Measurements from ENCODE around the gene SPTAN1.
"Not testable (repeated sequence)": the region's sequence is repeated elsewhere in the genome, so short reads cannot be mapped to it uniquely, and the experiment has no call there.

The SPTAN1 gene

DNA sequence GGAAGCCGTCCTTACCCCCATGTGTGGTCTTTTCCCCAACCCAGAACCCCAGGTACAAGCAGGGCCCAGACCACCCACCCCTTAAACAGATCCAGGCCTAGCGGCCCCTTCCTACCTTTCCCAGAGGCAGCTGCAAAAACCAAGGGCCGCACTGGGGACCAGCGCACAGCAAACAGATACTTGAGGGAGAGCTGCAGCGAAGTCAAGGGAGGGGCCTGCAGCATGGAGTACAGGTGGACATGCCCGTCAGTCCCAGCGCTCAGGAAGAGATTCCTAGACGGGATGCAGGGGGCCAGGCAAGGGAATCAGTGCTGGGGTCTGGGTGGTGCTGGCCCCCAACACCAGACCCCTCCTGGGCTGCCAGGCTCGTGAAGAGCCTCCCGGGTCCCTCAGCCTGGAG lies 81.7 kb downstream of the SPTAN1 start:
- no peak for DNase-seq

GRCh38 chr9:128634651-128635262 lies 82.4 kb downstream of the SPTAN1 start:
- no peak for DNase-seq

GRCh38 chr9:128635266-128636023 lies 83.1 kb downstream of the SPTAN1 start:
- DNase-seq: no peak

DNA sequence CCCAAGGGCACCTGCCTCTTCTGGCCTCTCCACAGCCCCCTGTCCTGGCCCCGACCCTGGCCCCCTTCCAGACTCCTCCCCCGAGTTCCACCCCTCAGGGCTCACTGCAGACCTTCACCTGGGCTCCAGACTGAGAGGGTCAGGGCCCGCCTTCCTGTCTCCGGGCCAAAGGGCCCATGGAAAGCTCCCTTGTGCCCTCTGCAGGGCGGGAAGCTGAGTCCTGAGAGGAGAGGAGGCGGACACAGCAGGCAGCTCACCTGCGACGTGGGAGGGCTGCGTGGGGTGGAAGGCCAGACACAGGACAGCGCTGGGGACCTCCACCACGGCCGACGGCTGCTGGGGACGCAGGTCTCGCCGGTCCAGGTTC lies 83.6 kb downstream of the SPTAN1 start:
- no peak for DNase-seq

DNA sequence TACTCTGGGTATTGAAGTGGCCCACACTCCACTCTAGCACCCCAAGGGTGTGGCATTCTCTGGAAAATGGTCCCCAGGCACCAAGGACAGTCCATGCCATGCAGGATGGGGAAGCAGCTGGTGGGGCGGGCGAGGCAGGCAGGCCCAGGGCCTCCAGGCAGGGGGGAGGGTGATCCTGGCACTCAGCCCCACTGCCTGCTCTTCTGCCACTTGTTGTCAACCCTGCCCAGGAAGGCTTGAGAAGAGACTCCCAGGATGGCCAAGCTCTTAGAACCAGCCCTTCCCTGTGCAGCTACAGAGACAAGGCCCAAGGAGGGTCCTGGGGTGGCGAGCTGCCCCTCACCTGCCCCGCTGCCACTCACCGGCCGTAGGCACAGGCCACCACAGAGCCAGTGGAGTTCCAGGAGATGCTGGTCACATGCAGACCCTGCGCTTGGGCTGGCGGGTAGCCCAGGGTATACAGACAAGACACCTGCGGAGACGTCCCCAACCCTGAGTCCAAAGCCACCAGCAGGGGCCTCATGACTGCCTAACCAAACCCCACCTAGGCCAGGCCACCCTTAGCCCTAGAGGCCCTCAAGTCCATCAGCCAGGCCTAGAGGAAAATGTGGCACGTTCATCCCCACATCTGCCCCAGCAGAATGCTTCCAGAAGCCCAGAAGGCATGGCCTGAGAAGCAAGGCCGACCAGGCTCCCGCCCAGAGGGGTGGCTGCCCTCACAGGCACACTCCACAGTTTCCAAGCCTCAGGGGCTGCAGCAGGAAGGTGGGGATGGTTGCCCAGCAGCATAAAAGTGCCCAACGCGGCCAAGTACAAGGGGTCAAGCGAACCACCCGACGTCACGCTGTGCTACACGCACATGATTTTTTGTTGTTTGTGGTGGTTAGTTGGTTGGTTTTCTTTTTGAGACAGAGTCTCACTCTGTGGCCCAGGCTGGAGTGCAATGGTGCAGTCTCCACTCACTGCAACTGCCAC lies 84.5 kb downstream of the SPTAN1 start:
- no peak for DNase-seq

- no peak for DNase-seq
These were observed 85.3 kb downstream of the SPTAN1 start for GRCh38 chr9:128637656-128638055.

DNA sequence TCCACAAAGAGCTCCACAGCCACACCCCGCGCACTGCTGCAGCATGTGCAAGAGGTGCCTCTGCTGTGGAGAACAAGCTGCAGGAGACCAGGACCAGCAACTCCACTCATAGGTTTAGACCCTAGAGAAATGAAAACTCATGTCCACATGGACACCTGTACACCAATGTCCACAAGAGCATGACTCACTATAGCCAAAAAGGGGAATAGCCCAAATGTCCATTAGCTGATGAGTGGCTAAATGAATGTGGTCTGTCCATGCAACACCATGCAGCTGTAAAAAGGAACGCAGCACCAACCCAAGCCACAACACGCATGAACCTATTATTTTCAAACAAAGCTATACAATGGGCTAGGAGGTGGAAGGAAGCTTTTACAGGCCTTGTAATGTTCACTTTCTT lies 86.2 kb downstream of the SPTAN1 start:
- DNase-seq: no peak

DNA sequence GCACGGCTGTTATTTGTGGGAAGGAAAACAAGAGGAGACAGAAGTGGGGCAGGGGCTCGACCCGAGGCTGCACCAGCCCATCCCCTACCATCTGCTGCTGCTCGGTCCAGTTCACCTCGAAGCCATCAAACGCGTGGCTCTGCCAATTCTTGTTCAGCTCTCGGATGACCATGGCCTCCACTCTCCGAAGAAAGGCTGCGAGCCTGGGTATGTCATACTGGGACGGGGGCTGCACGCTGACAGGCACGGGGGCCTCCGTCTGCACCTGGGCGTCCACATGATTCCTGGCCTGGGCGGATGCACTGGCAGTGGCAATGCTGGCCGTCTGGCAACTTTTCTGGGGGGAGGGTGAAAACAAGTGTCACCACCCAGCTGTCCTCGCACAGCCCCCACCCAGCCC lies 88.2 kb downstream of the SPTAN1 start:
- no peak for DNase-seq

DNA sequence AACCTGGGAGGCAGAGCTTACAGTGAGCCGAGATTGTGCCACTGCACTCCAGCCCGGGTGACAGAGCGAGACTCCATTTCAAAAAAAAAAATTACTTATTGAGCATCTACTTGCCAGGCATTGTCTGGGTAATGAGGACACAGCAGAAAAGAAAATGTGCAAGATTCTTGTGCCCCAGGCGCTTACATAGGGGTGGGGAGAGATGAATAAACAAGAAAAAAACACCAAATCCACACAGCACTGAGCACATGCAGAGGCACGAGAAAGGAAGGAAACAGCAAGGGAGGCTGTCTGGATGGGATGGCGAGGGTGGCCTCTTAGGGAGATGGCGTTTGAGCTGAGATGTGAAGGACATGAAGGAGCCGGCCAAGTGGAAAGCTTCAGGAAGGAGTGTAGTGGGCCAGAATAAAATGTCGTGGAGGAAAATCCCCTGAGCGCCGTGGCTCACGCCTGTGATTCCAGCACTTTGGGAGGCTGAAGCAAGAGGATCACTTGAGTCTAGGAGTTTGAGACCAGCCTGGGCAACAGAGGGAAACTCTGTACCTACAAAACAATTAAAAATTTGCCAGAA lies 90.4 kb downstream of the SPTAN1 start:
- no peak for DNase-seq

- DNase-seq: no peak
These were observed 91.3 kb downstream of the SPTAN1 start for GRCh38 chr9:128643519-128644300.

DNA sequence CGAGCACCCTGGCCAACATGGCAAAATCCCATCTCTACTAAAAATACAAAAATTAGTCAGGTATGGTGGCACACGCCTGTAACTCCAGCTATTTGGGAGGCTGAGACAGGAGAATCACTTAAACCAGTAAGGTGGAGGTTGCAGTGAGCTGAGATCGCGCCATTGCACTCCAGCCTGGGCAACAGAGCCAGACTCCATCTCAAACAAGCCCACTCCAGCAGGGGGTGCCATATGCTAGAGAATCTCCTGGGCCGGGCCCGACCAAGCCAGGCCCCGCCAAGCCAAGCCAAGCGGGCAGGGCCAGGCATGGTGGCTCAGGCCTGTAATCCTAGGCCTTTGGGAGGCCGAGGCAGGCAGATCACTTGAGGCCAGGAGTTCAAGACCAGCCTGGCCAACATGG lies 95.8 kb downstream of the SPTAN1 start:
- DNase-seq: peak; percentile 74 to 76

DNA sequence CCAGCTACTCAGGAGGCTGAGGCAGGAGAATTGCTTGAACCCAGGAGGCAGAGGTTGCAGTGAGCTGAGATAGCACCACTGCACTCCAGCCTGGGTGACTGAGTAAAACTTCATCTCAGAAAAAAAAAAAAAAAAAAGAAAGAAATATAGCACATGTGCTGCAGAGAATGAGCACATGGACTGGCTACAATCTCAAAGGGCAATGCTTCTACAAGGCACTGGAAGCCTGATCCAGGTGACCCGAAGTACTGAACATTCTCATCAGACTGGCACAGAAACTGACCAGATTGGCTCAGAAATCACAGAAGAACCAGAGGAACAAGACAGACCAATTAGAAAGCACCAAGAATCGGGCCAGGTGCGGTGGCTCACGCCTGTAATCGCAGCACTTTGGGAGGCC lies 99.4 kb downstream of the SPTAN1 start:
- no peak for DNase-seq

DNA sequence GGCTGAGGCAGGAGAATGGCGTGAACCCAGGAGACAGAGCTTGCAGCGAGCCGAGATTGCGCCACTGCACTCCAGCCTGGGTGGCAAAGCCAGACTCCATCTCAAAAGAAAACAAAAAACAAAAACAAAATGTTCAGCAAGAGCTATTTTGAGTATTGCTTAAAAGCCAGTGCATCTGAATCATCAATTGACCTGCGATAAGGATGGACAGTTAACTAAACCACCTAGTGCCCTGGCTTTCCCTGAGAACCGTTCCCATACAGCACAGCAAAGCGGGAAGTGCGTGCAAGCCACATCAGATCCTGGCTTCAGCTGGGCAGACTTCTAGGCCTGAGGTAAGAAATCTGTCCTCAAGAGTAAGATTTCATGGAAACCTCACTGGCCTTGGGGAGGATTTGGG lies 101.5 kb downstream of the SPTAN1 start:
- no peak for DNase-seq

DNA sequence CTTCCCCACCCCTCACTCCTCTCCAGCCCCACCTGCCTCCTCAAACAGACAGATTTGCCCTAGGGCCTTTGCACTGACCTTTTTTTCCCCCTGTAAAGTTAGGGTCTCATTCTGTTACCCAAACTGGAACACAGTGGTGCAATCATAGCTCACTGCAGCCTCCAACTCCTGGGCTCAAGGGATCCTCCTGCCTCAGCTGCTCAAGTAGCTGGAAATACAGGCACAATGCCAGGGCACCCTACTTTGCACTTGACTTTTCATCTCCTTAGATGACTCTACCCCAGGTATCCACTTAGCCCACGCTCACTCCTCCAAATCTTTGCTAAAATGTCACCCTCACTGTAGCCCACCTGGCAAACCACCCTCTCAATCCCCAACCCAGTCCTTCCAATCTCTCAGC lies 102.1 kb downstream of the SPTAN1 start:
- no peak for DNase-seq

- DNase-seq: peak; percentile 94 to 95
These were observed 104.3 kb downstream of the SPTAN1 start, which contains the start of gene DYNC2I2 for GRCh38 chr9:128656416-128657343. DYNC2I2 (minus strand) TSS chr9:128656847; CDS start chr9:128656726, 121 bp downstream.

DNA sequence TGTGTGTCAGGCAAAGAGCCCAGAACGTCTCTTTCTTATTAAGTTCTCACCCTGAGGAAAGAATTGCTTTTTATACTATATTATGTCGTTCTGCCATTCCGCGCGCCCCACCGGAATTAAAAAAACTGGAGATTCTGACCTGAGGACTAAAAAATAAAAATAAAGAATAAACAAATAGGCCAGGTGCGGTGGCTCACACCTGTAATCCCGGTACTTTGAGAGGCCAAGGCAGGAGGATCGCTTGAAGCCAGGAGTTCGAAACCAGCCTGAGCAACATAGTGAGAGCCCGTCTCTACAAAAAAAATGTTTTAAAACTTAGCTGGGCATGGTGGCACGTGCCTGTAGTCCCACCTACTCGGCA lies 104.9 kb downstream of the SPTAN1 start:
- DNase-seq: no peak

- DNase-seq: no peak
These were observed 105.4 kb downstream of the SPTAN1 start for GRCh38 chr9:128657796-128658195.

DNA sequence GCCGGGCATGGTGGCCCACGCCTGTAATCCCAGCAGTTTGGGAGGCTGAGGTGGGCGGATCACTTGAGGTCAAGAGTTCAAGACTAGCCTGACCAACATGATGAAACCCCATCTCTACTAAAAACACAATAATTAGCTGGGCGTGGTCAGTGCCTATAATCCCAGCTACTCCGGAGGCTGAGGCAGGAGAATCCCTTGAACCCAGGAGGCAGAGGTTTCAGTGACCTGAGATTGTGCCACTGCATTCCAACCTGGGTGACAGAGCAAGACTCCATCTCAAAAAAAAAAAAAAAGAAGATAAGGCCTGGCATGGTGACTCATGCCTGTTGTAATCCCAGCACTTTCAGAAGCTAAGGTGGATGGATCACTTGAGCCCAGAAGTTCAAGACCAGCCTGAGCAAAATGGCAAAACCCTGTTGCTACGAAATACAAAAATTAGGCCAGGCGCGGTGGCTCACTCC lies 114.1 kb downstream of the SPTAN1 start:
- DNase-seq: not testable (repeated sequence)

GRCh38 chr9:128669786-128670185 lies 117.4 kb downstream of the SPTAN1 start:
- DNase-seq: no peak

GRCh38 chr9:128675382-128675781 lies 123.0 kb downstream of the SPTAN1 start:
- DNase-seq: no peak

- no peak for DNase-seq
These were observed 125.4 kb downstream of the SPTAN1 start for GRCh38 chr9:128677794-128678193.

Data from CD4-positive, alpha-beta T cell treated with Interleukin-1 beta for 1 hour (primary cell).